HUDEP-2 (cell line): ENCODE measurements around the gene IQCB1.
A peak's percentile ranks its signal among the peaks of the same experiment; 100 is the strongest.
"Not testable (repeated sequence)": the region's sequence is repeated elsewhere in the genome, so short reads cannot be mapped to it uniquely, and the experiment has no call there.

ENCODE experiments used
- DNase-seq, 76 experiments: peaks; one replicate each; lab custom pipeline; 2025; ENCODE audit not compliant: unreplicated experiment in 76 of 76; lab: John Stamatoyannopoulos, UW

IQCB1 gene

DNA sequence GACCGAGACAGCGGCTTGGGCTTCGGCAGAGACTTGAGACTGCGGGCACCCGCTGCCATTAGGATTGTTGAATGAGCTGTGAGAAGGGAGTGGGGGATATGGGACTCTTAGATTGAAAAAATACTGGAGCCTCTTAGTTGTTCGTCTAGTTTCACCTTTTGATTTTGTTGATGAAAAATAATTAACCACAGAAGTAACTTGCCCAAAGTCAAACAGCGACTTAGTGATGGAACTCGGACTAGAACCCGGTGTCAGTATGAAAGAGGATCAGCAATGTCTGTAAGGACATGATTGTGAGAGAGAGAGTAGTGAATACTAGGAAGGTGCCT lies 84.8 kb downstream of the IQCB1 start:
- DNase-seq = no peak

DNA sequence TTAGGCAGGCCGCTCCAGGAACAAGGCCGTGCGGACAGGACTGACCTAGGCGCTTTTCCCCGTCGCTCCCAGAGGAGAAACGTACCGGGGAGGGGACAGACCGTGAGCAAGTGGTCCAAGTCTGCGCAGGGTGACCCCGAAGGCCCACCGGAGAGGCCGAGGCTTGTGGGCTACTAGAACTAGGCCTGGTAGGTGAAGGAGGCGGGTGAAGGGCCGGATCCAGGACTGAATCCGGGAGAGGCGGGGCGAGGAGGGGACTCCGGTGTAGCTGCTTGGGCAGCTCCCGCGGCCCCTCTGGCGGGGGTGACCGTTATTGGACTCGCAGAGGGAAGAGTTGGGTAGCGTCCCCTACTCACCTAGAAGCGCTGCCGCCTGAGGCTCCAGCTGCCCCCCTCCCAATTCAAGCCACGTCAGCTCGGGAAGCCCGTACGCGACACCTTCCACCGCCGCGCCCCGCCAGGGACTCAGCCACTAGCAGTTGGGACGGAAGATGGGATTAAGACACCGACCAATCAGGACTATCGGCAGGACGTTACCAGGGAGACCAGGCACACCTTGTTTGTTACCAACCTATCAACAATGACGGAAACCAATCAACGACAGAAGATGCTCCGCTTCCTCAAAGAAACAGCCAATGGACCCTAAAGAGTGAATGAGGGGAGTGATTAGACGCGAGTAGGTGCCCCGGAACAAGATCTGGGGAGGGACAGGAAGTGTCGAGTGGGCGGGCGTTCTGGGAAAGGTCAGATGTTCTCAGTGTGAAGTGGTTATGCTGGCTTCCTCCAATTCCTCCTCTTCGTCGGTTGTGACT lies 85.4 kb downstream of the IQCB1 start, which contains the start of gene GOLGB1:
GOLGB1 (minus strand) TSS at position 466 of the 811 bp plus-strand sequence. CDS start 18,770 bp downstream, outside the sequence.
- DNase-seq = peak; percentile 64 to 99 (median 92)

DNA sequence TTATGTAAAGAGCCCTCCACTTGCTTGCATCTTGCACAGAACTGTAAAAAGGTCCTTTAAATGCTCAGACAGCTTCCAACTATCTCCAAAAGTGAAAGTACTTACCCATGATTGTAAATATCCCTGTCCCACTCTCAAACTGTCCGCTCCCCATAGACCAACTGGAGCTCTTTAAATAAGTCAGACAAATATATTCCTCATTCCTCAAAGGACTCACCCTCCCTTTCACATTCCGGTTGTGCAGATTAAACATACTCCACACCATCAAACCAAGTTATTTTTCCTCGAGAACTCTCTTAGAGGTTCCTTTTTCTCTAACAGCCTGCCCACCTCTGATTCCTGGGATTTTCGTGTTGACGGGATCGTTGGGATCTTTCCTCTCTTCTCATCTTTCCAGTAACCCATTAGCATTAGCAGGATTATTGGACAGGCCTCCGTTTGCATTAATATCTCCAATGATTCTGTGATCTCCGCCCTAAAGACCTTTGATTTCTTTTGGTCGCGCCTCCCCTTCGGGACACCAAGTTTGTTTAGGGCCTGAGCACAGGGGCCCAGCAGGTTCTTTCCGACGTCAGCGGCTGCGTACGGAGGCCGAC lies 86.1 kb downstream of the IQCB1 start:
- DNase-seq = peak in 7 of 76 experiments; percentile 7 to 35 (median 14)

DNA sequence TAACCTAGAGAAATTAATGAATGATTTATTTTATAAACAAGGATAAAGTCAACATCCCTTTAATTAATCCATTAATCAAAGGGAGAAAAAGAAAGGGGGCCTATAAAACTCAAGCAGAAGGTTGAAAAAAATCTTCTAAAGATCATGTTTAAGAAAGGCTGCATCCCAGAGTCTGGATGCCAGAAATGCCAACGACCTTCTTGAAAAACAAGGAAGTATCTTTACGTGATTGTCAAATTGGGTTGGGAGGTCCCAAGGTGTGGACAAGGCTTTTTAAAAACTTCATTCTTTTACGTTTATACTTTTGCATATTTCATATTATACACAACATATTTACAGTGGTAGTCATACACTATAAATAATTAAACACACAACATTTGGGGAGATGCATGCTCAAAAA lies 86.9 kb downstream of the IQCB1 start:
- DNase-seq = no peak

DNA sequence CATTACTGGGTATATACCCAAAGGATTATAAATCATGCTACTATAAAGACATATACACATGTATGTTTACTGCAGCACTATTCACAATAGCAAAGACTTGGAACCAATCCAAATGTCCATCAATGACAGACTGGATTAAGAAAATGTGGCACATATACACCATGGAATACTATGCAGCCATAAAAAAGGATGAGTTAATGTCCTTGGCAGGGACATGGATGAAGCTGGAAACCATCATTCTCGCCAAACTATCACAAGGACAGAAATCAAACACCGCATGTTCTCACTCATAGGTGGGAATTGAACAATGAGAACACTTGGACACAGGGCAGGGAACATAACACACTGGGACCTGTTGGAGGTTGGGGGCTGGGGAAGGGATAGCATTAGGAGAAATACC lies 91.8 kb downstream of the IQCB1 start:
- DNase-seq = not testable (repeated sequence)

DNA sequence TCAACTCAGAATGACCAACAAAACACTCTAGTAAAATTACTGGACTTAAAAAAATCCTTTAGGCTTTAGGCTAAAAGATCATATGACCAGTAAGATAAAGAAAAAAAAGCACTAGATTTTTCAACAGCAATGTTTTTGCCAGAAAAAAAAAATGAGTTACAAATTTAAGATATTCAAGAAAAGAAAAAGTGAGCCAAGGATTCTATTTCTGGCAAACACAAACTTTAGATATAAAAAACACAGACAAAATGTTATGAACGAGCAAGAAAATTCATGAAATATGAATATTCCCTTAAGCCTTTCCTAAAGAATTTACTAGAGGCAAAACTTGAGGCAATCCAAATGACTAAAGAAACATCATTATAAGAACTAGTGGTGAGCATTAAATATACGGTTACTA lies 94.0 kb downstream of the IQCB1 start:
- DNase-seq = no peak

DNA sequence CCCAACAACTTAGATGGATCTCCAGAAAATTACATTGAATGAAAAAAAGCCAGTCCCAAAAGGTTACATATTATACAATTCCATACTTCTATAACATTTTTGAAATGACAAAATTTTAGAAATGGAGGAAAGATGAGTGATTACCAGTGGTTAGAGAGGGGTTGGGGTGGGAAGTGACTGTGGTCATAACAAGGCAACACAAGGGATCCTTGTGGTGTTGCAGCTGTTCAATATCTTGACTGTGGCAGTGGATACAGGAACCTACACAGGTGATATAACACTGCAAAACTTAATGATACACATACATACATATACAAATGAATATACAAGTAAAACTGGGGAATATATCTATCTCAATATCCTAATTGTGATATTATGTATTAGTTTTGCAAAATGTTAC lies 95.0 kb downstream of the IQCB1 start:
- no peak for DNase-seq

DNA sequence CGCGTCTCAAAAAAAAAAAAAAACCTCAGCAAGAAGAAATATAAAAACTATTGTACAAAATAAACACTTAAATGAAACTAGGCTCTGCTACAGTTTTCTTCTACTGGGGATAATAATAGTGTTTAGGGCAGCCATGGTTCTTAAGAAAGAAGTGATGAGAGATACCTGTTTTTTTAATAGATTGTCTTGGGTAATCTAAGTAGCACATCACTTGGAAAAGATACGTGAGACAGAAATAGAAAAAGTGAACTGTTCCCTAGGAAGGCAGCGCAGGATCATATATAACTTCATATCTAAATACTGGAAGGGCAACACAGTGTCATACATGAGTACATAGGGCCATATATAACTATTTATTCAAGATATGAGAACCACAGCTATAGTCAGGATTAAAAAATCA lies 97.2 kb downstream of the IQCB1 start:
- DNase-seq = no peak

DNA sequence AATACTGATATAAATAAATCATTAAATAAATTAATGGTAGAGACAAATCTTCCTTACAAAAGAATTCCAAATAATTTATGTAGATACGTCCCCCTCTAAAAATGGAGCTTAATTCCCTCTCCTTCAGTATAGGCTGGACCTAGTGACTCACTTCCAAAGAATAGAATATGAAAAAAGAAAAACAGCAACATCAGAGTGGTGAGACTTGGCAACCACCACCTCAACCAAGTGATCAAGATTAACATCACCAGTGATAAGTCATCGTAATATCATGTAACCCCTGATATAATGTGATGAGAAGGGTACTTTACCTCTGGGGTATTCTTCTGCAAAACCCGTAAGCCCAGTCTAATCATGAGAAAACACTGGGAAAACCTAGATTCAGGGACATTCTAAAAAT lies 98.7 kb downstream of the IQCB1 start:
- no peak for DNase-seq

DNA sequence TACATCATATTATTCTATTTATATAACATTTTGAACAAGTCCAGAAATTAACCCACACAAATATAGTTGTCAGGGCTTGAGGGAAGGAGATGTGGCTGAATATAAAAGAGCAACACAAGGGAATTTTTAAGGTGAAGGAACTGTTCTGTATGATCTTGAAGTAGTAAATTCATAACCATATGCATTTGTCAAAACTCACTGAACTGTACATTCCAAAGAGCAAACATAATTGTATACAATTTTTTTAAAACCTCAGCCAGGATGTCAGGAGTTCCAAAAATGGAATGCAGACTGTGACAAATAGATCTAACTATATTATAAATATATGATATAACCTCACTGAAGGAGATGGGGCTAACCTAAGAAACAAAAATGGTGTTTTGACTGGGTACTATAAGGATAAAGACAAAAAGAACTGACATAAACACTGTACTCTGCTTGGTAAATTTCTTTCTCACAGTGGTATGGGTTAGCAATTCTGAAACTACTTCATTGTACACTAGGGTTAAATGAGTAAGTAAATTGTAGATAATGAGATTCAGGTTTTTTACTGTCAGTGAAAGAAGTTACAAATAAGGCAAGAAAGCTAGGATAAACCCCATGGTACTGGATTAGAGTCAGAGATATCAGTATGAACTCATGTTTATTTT lies 99.7 kb downstream of the IQCB1 start:
- no peak for DNase-seq

DNA sequence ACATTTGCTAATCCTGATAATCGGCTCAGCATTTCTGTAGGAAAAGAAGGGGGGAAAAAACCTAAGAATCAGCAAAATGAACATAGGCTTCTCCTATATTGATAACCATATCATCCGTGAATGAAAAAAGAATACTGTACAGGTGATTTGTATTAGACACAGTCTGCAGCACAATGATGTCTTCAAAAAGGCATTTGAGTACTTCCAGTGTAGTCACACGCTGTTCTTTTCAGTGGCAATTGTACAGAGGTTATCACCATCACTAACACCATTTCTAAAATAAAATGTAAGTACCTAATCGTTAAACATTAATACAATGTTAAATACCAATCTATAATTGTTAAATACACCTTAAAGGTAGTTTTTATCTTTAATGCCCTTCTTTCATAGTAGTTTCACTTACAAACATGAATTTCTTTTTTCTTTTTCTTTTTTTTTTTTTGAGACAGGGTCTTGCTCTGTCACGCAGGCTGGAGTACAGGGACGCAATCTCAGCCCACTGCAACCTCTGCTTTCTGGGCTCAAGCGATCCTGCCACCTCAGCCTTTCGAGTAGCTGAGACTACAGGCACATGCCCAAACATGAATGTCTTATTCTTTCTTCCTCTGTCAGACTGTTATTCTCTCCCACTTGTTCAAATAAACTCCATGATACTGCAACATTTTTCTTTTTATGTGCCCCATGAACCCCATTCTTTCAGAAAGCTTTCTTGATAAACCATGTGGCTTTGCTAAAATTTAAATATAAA lies 103.7 kb downstream of the IQCB1 start:
- DNase-seq = no peak

DNA sequence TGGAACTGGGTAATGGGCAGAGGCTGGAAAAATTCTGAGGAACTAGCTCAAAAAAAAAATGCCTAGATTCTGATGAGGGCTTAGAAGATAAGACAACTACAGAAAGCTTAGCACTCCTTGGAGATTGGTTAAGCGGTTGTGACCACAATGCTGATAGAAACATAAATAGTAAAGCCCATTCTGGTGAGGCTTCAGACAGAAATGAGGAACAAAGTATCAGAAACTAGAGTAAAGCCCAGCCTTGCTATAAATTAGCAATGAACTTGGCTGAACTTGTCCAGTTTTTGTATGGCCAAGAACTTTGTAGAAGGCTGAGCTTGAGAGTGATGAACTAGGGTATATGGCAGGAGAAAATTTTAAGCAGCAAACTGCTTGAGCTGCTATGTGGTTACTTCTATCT lies 110.7 kb downstream of the IQCB1 start:
- DNase-seq = peak in 13 of 76 experiments; percentile 7 to 62 (median 17)

DNA sequence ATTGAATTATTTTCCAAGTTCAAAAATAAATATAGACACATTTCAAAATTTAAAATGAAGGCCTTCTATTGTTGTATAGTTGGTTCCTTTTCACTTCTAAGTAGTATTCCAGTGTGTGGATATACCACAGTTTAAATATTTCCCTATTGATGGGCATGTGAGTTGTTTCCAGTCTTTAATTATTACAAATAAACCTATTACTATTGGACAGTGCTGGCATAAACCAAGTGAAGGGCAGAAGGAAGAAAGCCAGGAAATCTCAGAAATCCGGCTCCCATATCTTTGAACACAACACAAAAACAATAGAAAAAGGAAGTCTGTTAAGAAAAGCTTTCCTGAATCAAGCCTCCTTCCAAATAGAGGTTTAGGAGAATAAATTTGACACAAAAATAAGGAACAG lies 111.4 kb downstream of the IQCB1 start:
- DNase-seq = no peak

DNA sequence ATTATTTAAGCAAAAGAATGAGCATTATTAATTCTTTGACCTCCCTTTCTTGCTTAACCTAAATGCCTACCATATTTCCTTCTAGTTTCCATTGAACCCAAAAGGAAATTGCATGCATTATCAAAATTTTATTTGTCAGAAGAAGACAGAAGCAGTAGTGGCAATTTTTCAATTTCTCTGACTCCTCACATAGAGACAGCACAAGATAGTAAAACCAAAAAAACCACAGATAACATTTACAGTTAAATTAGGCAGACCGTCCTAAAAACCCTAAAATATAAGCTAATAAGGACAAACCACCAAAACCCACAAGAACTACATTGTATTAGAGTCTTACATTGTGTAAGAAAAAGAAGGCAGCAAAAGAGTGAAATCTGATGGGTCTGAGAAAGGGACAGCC lies 112.4 kb downstream of the IQCB1 start:
- DNase-seq = peak in 1 of 76 experiments; percentile 21

DNA sequence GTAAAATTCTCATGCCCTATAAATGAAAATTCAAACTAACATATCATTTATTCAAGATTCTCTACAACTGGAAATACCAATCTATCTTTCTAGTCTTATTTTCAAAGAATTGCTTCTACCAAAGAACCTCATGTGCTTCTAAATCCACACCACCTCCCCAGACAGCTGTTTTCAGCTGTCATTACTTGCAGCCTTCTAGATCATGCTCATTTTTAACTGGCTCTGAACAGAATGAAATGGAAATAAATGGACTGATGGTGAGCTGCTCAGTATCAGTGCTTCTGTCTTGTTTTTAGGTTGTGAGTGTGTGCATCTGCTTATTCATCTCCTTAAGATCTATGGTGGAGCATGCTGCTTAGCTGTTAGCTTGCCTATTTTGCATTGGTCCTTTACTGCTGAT lies 114.7 kb downstream of the IQCB1 start:
- no peak for DNase-seq
